BE2C (cell line): ENCODE results near the gene TPPP2.
A peak's percentile ranks its signal among the peaks of the same experiment; 100 is the strongest.

ENCODE experiments used
- DNase-seq: peaks from one replicate; pipeline ENCODE4 v3.0.0-alpha.2; 2020
- H3K27me3 ChIP-seq: fragments of 250-450 bp; sonication (Bioruptor Pico); 2 replicates; pipeline ENCODE4 v1.5.1; 2020; ENCODE audit warnings: mild to moderate bottlenecking
- H3K36me3 ChIP-seq: fragments of 250-450 bp; sonication (Bioruptor Pico); 2 replicates; pipeline ENCODE4 v1.5.1; 2020; ENCODE audit warnings: mild to moderate bottlenecking
- H3K4me1 ChIP-seq: fragments of 250-450 bp; sonication (Bioruptor Pico); 2 replicates; pipeline ENCODE4 v1.5.1; 2020
- H3K4me3 ChIP-seq: 2 replicates; pipeline ENCODE4 v1.5.1; 2011; ENCODE audit warnings: low read depth, low read length
- H3K9me3 ChIP-seq: fragments of 250-450 bp; sonication (Bioruptor Pico); 2 replicates; pipeline ENCODE4 v1.5.1; 2020
- CTCF ChIP-seq: IDR thresholded peaks from 2 replicates; pipeline ENCODE4 v1.5.1; 2012; ENCODE audit warnings: mild to moderate bottlenecking, low read depth, low read length

TPPP2 gene

DNA sequence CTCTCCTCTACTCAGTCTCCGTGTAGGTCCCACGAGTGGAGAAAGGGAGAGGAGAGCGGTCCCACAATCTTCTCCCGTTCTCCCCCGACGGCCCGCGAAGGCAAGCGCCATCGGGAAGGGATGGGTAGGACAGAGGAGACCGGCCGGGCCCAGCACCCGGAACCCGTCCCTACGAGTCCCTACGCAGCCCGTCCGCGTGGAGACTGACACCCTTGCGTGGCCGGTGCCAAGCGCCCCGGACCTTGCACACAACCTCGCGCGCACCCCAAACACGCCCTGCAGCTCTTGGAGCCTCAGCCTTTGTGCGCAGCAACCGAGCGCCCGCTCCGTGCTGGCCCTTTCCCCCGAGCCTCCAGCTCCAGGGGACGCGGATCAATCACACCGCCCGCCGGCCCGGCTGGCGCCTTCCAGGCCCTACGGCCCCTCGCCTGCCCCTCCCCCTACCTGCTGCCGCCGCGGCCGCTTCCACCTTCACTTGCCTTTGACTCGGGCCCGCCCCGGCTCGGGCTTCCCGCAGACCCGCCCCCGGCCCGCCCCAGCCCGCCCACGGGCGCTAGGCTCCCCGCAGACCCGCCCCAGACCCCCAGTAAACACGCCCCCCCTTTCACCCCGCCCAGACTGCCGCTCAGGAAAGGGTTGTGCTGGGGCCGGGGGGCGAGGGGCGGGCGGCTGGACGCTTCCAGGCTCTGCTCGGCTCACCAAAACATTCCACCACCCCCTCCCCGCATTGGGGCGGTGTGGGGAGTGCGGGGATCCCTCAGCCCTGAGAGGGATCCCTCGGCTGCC lies 5.2 kb upstream of the TPPP2 start, which contains the start of gene NDRG2:
NDRG2 (minus strand) TSS at position 477 of the 786 bp plus-strand sequence. CDS start 1,746 bp downstream, outside the sequence.
- H3K4me3 ChIP-seq, result peak within 1 kb of the TSS; percentile 73
- TF ChIP-seq CTCF, result no peak

GRCh38 chr14:21025371-21026273 lies 4.4 kb upstream of the TPPP2 start:
- Histone ChIP-seq H3K9me3 (no peaks in the 10 kb centered on the region), H3K4me1 (no peaks in the 10 kb centered on the region), H3K4me3 (peak overlapping the region; percentile 73), H3K27me3 (no peaks in the 10 kb centered on the region), H3K36me3 (no peaks in the 10 kb centered on the region)
- DNase-seq, result no peak
- no peak for TF ChIP-seq CTCF

More for the DNA sequence above, 5.2 kb upstream of the TPPP2 start, which contains the start of gene NDRG2:
- DNase-seq, result peak; percentile 87
- Histone ChIP-seq H3K4me1 (no peaks in the 10 kb centered on the region), H3K27me3 (no peaks in the 10 kb centered on the region), H3K9me3 (no peaks in the 10 kb centered on the region), H3K36me3 (no peaks in the 10 kb centered on the region)

DNA sequence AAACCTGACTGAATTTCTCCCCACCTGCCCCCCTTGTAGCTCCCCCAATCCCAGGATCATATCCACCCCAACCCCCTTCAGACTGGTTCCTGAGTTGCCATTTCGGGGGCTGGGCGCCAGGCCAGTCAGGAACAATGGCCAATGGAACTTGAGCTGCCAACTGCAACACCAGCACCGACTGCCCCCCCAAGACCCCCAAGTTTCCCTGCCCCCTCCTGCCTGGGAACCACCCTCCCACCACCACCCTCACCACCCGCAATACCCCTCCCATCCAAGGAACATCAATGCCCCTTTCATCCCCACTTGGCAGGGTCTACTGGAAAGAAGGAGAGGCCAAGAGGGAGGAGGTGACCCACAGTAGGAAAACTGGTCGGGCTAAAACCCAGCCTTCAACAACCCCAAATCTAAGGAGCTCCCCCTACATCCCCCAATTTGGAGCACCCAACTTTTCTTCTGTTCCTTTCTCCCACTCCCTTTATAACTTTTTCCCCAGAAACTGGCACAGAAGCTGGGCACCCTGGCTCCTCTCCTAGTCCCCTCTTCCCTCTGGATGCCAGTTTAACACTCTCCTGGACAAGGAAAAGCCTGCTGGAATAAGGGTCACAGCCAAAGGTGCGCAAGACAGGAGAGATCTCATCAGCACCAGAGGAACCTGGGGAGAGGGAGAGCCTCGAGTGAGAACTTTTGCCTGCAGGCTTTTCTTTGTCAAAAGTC lies 3.6 kb upstream of the TPPP2 start:
- H3K36me3 ChIP-seq, result no peaks in the 10 kb centered on the region
- H3K4me3 ChIP-seq, result no peak overlapping the region
- no peaks in the 10 kb centered on the region for H3K9me3 ChIP-seq
- H3K4me1 ChIP-seq, result no peaks in the 10 kb centered on the region
- no peak for TF ChIP-seq CTCF
- no peaks in the 10 kb centered on the region for H3K27me3 ChIP-seq
- no peak for DNase-seq

GRCh38 chr14:21026988-21027315 lies 3.1 kb upstream of the TPPP2 start:
- H3K36me3 ChIP-seq, result no peaks in the 10 kb centered on the region
- H3K27me3 ChIP-seq, result no peaks in the 10 kb centered on the region
- H3K4me1 ChIP-seq, result no peaks in the 10 kb centered on the region
- H3K4me3 ChIP-seq, result no peak overlapping the region
- H3K9me3 ChIP-seq, result no peaks in the 10 kb centered on the region
- no peak for TF ChIP-seq CTCF
- DNase-seq, result no peak

DNA sequence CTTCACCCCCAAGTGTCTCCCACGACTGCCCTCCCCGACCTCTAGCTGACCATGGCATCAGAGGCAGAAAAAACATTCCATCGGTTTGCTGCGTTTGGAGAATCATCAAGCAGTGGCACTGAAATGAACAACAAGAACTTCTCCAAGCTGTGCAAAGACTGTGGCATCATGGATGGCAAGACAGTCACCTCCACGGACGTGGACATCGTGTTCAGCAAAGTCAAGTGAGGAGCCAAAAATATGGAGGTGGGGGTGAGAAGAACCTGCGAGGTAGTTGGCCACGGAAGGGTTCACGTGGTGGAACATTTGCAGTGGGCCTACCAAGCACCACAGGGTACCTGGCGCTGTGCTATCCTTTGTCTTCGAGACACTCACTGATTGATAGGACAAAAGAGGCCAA lies 514 bp downstream of the TPPP2 start:
- Histone ChIP-seq H3K4me3 (no peak overlapping the region), H3K27me3 (no peaks in the 10 kb centered on the region), H3K4me1 (no peaks in the 10 kb centered on the region), H3K9me3 (no peaks in the 10 kb centered on the region), H3K36me3 (no peaks in the 10 kb centered on the region)
- DNase-seq, result no peak
- TF ChIP-seq CTCF, result no peak
